Tibial nerve (tissue), 4 donors: Measurements from ENCODE around the gene MCUB.

ENCODE experiments used
- EP300 ChIP-seq, 2 donors: sonication (generic); formaldehyde crosslinking; IDR thresholded peaks; one replicate each; pipeline ENCODE4 v1.6.1; 2017; ENCODE audit warnings: antibody characterized with exemption in 2 of 2, mild to moderate bottlenecking in 1 of 2
- POLR2A ChIP-seq, 2 donors: fragments of 450-650 bp; IDR thresholded peaks; one replicate each; pipeline ENCODE4 v1.6.1; 2017; ENCODE audit warnings: antibody characterized with exemption in 2 of 2, mild to moderate bottlenecking in 2 of 2, moderate library complexity in 2 of 2
- TF ChIP-seq, protein P1 (sequence below), 5 experiments: fragments of 200-600 bp in 3 of 5; fragments of 450-650 bp in 2 of 5; sonication (generic) in 3 of 5; IDR thresholded peaks; one replicate each; pipeline ENCODE4 v1.5.1; 2016 to 2019; ENCODE audit warnings: antibody characterized with exemption in 5 of 5, mild to moderate bottlenecking in 3 of 5, moderate library complexity in 2 of 5

- TF ChIP-seq, protein P1, sequence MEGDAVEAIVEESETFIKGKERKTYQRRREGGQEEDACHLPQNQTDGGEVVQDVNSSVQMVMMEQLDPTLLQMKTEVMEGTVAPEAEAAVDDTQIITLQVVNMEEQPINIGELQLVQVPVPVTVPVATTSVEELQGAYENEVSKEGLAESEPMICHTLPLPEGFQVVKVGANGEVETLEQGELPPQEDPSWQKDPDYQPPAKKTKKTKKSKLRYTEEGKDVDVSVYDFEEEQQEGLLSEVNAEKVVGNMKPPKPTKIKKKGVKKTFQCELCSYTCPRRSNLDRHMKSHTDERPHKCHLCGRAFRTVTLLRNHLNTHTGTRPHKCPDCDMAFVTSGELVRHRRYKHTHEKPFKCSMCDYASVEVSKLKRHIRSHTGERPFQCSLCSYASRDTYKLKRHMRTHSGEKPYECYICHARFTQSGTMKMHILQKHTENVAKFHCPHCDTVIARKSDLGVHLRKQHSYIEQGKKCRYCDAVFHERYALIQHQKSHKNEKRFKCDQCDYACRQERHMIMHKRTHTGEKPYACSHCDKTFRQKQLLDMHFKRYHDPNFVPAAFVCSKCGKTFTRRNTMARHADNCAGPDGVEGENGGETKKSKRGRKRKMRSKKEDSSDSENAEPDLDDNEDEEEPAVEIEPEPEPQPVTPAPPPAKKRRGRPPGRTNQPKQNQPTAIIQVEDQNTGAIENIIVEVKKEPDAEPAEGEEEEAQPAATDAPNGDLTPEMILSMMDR (IDR thresholded peaks at IDR 0.05) = no peak
- TF ChIP-seq POLR2A (IDR thresholded peaks at IDR 0.05) (no peak), EP300 (IDR thresholded peaks at IDR 0.05) (no peak)
Measured at GRCh38 chr4:109589605-109590004, 29.6 kb downstream of the MCUB start.
